GM06990 (cell line): Measurements from ENCODE around the gene NEDD4.
"Not testable (repeated sequence)": the region's sequence is repeated elsewhere in the genome, so short reads cannot be mapped to it uniquely, and the experiment has no call there.

Experiments
- DNase-seq: peaks from one replicate; pipeline ENCODE4 v3.0.0-alpha.2; 2011; ENCODE audit not compliant: insufficient read length; ENCODE audit errors: extremely low read depth
- H3K27me3 ChIP-seq: replicated peaks from 2 replicates; pipeline ENCODE4 v1.6.0; 2011; ENCODE audit warnings: low read length; ENCODE audit not compliant: control insufficient read depth, insufficient read depth
- H3K36me3 ChIP-seq: 2 replicates; pipeline ENCODE4 v1.5.1; 2011; ENCODE audit warnings: low read length; ENCODE audit not compliant: control insufficient read depth, insufficient read depth
- H3K4me3 ChIP-seq: replicated peaks from 2 replicates; pipeline ENCODE4 v1.5.1; 2011; ENCODE audit warnings: low read depth, mild to moderate bottlenecking, control low read depth, low read length
- CTCF ChIP-seq: IDR thresholded peaks from 2 replicates; pipeline ENCODE4 v1.5.1; 2011; ENCODE audit warnings: low read length, control low read depth, mild to moderate bottlenecking, inconsistent platforms; ENCODE audit not compliant: insufficient read depth, poor library complexity, severe bottlenecking

The NEDD4 gene

GRCh38 chr15:55960946-55961345 lies 32.5 kb downstream of the NEDD4 start:
- Histone ChIP-seq H3K36me3 (no peaks in the 10 kb centered on the region), H3K4me3 (no peak overlapping the region), H3K27me3 (no peaks in the 10 kb centered on the region)
- no peak for TF ChIP-seq CTCF
- DNase-seq = no peak

- Histone ChIP-seq H3K27me3 (no peaks in the 10 kb centered on the region), H3K4me3 (no peak overlapping the region), H3K36me3 (no peaks in the 10 kb centered on the region)
- DNase-seq = no peak
- TF ChIP-seq CTCF = no peak
Observed at GRCh38 chr15:55959744-55960447, 33.5 kb downstream of the NEDD4 start.

GRCh38 chr15:55958349-55958748 lies 35.1 kb downstream of the NEDD4 start:
- Histone ChIP-seq H3K36me3 (no peaks in the 10 kb centered on the region), H3K4me3 (no peak overlapping the region), H3K27me3 (no peaks in the 10 kb centered on the region)
- no peak for DNase-seq
- TF ChIP-seq CTCF = no peak

GRCh38 chr15:55954862-55955605 lies 38.4 kb downstream of the NEDD4 start:
- DNase-seq = no peak
- no peak overlapping the region for H3K4me3 ChIP-seq
- H3K36me3 ChIP-seq = no peaks in the 10 kb centered on the region
- H3K27me3 ChIP-seq = no peaks in the 10 kb centered on the region
- TF ChIP-seq CTCF = no peak

- H3K36me3 ChIP-seq, H3K27me3 ChIP-seq, DNase-seq, H3K4me3 ChIP-seq: not testable (repeated sequence)
Observed at GRCh38 chr15:55952501-55953274, 40.7 kb downstream of the NEDD4 start.

- H3K4me3 ChIP-seq, H3K27me3 ChIP-seq, H3K36me3 ChIP-seq, DNase-seq: not testable (repeated sequence)
Observed at GRCh38 chr15:55944606-55945005, 48.8 kb downstream of the NEDD4 start.
